Measurements from ENCODE around the gene IFT81.
"Not testable (repeated sequence)": the region's sequence is repeated elsewhere in the genome, so short reads cannot be mapped to it uniquely, and the experiment has no call there.

IFT81 gene

GRCh38 chr12:110197003-110197402 is 72.8 kb downstream of the IFT81 start:
- in situ Hi-C loops (cut with MboI; ENCODE audit: low sequenced_read_pairs): no loop called here

- in situ Hi-C loops (cut with MboI; ENCODE audit: low sequenced_read_pairs): no loop called here
Observed at GRCh38 chr12:110198386-110198785, 74.2 kb downstream of the IFT81 start.

DNA sequence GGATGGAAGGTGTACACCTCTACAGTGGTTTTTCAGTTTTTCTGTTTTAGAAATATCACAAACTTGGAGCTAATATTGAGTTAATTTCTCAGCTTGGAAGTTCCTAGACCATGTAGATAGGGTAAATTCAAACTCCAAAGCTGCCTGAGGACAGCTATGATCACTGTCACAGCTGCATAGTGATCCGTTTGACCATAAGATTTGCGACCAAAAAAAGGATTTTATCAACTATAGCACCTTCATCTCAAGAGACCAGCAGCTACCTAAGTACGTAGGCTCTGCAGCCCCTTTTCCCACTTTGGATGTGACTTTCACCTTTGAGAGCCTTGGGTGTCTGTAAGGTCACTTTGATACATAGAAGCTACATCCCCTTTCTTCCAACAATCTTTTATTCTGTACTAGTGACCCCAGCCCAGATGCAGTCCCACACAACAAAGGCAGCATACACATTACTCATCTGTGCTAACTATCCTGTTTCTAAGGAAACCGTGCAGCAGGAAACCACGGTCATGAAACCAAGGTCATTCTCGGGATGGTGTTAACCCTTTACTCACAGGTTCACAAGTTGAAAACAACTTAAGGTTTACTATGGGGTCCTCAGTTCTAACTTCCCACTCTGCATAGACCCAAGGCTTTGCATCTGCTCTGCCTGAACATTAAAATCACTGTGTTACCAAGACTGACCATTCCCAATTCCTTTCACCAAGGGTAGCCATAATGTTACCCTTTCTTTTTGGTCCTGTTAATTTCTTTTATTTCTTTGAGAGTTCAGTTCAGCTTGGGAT is 75.4 kb downstream of the IFT81 start:
- in situ Hi-C loops (cut with MboI; ENCODE audit: low sequenced_read_pairs): no loop called here

GRCh38 chr12:110200124-110200417 is 75.9 kb downstream of the IFT81 start:
- in situ Hi-C loops (cut with MboI; ENCODE audit: low sequenced_read_pairs): no loop called here

- in situ Hi-C loops (cut with MboI; ENCODE audit: low sequenced_read_pairs): no loop called here
Observed at GRCh38 chr12:110201995-110202394, 77.8 kb downstream of the IFT81 start.

DNA sequence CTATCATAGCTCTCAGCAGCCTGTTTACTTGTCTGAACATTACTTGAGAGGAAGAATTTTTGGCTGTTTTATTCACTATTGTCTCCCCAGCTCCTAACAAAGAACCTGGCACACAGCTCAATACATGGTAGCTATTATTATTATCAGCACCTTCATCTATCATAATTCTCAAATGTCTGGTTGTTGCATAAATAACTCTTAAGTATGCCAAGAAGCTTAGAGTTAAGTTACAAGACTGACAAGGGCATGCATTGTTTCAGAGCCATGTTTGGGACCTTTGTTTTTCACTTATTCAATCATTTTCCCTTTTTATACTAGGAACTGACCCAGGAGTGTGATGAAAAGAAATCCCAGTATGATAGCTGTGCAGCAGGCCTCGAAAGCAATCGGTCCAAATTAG is 79.4 kb downstream of the IFT81 start:
- in situ Hi-C loops (cut with MboI; ENCODE audit: low sequenced_read_pairs): no loop called here

DNA sequence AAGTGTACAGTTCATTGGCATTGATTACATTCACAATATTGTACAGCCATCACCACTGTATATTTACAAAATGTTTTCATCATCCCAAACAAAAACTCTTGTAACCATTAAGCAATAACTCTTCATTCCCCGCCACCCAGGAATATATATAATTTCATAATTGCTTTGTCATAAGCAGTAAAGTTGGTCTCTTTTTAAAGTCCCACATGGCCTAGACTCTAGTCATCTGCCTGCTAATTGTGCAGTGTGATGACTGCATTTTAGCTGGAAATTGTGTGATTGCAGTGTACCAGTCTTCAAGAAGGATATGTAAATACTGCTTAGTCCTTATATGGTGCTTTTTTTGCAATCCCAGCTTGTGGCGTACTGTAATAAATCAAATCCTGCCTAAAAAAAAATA is 81.8 kb downstream of the IFT81 start:
- in situ Hi-C loops (cut with MboI; ENCODE audit: low sequenced_read_pairs): no loop called here

DNA sequence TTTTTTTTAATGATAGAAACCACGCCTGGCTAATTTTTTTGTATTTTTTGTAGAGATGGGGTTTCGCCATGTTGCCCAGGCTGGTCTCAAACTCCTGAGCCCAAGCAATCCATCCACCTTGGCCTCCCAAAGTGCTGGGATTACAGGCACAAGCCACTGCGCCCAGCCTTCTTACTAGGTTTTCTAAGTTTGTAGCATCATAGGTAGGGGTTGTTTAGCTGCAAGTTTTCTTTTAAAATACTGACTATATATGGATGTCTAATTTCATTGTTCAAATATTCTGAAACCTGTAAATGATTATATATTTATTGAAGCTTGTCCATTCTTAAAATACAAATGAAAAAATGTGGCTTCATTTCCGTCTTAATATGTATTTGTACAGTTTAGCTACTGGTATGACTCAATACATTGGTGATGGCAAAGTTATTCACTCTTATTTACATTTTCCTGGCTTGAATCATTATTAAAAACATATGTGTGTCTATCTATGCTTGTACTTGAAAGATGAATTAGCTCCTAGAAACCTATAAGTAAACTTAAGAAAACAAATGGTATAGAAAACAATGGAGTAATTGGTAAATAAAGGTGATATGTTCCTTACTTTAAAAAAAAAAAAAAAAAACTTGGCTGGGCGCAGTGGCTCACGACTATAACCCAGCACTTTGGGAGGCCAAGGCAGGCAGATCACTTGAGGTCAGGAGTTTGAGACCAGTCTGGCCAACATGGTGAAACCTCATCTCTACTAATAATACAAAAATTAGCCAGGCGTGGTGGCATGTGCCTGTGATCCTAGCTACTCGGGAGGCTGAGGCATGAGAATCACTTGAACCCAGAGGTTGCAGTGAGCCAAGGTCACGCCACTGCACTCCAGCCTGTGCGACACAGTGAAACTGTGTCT is 87.7 kb downstream of the IFT81 start:
- in situ Hi-C loops (cut with MboI; ENCODE audit: low sequenced_read_pairs): not testable (repeated sequence)

- in situ Hi-C loops (cut with MboI; ENCODE audit: low sequenced_read_pairs): no loop called here
Observed at GRCh38 chr12:110217996-110218674, 94.0 kb downstream of the IFT81 start.

DNA sequence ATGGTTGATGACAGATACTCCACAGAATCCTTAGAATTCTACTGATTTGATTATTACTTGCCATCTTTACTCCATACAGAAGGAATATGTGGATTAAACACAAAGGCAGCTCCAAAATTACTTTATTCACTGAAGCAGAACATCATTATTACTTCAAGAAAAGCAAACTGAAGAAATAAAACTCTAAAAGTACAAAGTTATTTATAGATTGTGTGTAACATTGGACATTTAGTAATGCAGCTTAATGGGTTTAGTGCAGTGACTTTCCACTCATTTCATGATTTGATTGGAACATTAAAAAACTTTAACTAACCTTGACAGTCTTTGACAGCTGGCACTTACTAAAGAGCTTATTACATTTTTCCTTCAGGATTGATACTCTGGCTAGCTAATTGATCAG is 97.9 kb downstream of the IFT81 start:
- in situ Hi-C loops (cut with MboI; ENCODE audit: low sequenced_read_pairs): no loop called here

DNA sequence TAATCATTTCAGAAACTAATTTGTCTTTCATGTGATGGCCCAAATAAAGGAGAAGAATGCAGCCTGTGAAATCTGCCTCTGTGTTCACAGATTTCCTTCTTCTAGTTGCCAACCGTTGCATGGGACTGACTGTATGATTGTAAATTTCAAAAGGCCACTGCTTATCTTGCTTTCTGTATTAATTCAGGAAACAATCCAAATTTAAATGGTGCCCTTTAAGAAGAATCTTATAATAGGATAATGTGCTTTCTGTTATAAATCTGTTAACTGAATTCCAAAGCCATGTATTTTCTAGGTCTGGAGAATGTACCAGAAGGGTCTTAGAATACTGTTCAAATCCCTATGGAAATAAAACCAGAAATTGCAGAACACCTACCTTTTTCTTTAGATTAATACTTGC is 98.3 kb downstream of the IFT81 start:
- in situ Hi-C loops (cut with MboI; ENCODE audit: low sequenced_read_pairs): no loop called here

DNA sequence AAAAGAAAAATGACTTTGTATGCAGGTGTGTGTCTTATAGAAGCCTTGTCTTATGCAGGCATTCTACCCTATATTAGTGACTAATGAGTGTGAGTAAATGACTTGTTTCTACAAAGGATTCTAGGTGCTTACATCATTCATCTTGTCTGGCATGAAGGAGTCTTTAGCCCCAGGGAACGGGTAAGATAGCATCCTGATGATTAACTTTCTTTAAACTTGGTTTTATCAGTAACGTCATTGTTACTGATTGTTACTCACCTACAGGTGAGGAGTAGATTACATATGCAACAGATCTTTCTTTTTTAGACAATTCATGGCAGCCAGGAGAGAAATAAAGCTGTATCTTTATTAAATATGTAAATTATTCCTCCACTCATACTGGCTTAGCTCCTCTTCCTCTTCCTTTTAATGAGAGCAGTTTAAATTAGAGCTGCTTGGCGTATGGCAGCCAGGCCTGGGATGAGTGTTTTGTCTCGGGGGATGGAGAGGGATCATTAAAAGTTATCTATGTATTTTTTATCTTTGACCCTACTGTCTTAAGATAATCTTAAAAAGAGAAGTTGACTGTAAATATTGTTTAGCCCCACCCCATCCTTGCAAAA is 99.7 kb downstream of the IFT81 start:
- in situ Hi-C loops (cut with MboI; ENCODE audit: low sequenced_read_pairs): no loop called here

DNA sequence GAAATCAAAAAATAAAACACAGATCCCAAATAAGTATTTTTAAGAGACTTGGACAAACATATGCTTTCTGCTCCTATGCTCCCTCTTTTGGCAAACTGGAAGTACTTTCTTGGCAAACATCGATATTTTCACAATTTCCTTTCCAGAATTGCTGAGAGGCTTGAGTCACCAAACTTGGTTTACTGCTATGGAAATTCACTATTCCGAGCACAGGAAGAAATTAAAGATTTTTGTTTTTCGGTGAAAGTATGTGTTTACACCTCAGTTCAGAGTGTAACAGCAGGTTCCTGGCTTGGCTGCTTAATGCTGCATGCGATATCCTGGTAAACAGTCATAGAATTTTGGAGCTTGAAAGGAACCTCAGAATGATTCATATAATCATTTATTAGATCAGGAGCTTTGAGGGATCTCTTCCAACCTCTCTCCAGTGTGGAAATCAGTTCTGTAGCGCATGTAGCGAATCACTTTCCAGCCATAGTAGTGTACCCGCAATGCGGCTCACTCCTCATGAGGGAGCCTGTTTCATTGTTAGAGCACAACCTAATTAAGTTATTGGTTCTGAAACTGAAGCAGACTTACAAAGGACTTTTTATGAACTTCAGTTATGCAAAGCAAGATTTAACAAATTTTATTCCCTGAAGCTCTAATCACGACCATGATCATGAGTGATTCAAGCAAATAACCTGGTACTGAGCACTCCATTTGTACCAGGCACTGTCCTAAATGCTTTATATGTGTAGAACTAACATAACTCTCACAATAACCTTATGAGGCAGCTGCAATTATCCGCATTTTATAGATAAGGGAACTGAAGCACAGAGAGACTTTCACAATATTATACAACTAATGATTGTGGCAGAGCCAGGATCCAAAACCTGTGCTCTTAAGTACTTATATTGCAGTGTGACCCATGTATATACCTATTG is 100.5 kb downstream of the IFT81 start:
- in situ Hi-C loops (cut with MboI; ENCODE audit: low sequenced_read_pairs): no loop called here

GRCh38 chr12:110227138-110227537 is 103.0 kb downstream of the IFT81 start:
- in situ Hi-C loops (cut with MboI; ENCODE audit: low sequenced_read_pairs): no loop called here

DNA sequence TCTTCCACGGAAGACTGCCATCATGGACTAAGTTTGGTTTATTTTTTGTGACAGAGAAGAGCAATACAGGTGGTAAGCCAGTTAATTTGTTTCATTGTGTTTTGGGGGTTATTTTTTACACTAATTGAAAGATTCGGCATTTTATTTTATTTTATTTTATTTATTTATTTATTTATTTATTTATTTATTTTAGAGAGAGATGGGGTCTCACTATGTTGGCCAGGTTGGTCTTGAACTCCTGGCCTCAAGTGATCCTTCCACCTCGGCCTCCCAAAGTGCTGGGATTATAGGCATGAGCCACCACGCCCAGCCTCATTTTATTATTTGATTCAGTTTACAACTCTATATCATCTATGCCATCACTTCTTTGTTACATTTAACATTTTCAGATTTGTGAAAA is 104.2 kb downstream of the IFT81 start:
- in situ Hi-C loops (cut with MboI; ENCODE audit: low sequenced_read_pairs): not testable (repeated sequence)

GRCh38 chr12:110228756-110229155 is 104.6 kb downstream of the IFT81 start:
- in situ Hi-C loops (cut with MboI; ENCODE audit: low sequenced_read_pairs): no loop called here

DNA sequence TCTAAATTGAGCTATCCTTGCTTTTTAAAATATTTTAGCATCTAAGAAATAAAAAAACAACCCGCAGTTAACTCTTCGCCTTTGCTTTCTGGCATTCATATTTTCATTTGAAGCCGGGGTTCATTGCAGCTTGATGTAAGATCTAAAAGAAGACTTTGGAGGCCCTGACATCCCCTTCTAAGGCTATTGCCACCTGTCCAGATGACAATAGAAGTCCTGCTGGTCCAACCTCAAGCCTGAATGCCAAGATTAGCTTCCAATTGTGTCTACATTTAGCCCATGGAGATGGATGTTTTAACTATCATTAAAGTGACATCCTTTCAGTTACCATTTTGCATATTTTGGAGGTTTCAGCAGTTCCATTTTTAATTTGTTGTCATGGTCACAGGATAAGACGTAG is 105.3 kb downstream of the IFT81 start:
- in situ Hi-C loops (cut with MboI; ENCODE audit: low sequenced_read_pairs): no loop called here

DNA sequence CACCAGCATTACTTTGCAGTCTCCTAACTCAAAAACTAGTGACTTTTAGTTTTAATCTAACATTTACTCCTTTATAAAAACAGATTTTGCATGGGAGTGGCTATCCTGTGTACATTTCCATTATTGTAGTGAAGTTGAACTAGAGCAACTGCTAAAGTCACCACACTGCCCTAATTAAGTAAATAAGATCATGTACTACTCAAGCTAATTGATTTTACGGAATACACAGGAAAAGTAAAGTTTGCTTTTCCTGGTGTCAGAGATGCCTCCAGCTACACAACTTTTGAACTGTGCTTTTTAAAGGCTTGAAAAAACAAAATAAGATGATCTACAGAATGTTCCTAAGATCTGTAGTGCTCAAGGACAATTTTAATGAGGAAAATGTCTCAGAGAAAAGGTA is 106.5 kb downstream of the IFT81 start:
- in situ Hi-C loops (cut with MboI; ENCODE audit: low sequenced_read_pairs): no loop called here

DNA sequence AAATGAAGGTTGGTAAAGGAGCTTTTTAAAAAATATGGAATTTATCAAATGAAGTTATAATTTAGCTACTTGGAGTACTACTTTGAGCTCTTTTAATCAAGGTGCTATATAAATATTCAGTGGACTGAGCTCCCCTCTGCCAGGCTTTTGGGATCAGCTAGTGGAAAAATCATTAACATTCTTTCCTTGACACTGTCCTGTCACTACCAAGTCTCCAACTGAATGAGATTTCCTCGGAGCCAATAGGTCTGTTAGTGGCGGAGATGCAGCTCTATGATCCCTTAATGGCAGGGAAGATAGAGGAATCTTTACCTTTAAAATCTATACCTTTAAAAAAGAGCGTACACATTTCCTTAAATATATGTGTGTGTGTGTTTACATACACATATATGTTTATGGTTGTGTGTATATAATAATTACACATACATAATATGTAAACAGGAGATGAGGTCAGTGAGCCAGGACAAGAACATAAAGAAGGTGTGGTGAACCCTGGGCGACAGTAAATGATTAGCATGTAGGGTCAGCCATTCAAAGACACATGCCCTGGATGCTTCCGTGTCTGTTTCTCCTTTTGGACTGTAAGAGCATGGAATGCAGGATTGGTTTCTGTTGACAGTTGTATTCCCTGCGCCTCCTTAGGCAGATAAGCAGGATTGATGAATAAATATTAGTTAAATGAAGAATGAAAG is 109.2 kb downstream of the IFT81 start:
- in situ Hi-C loops (cut with MboI; ENCODE audit: low sequenced_read_pairs): no loop called here

- in situ Hi-C loops (cut with MboI; ENCODE audit: low sequenced_read_pairs): no loop called here
Observed at GRCh38 chr12:110234331-110234751, 110.2 kb downstream of the IFT81 start.
